CD4-positive, alpha-beta T cell (primary cell): ENCODE results near the gene ABCA2. TPM values are rescaled to one million over a fixed set of nuclear protein-coding genes. Genes with fewer than 3 reads are reported as not detected.

Source experiments
- ATAC-seq: fragments of 200-7000 bp; cut with Tn5 transposase; one replicate; pipeline ENCODE4 v1.10.0; 2022; ENCODE audit warnings: mild to moderate bottlenecking; ENCODE audit not compliant: poor library complexity
- CTCF ChIA-PET: fragments of 350-600 bp; sonication (Branson Sonifier 250); formaldehyde crosslinking; loops from one replicate; lab custom pipeline; 2021; ENCODE audit warnings: antibody characterized with exemption, inconsistent platforms; lab: Charles Lee
- POLR2A ChIA-PET: fragments of 350-600 bp; sonication (Branson Sonifier 250); formaldehyde crosslinking; loops from one replicate; lab custom pipeline; 2021; ENCODE audit warnings: antibody characterized with exemption, inconsistent platforms; lab: Charles Lee
- DNase-seq, 14 experiments: peaks; one replicate each; pipeline ENCODE4 v3.0.0-alpha.2; 2013 to 2020; ENCODE audit warnings: mixed read lengths in 2 of 14
- H3K27ac ChIP-seq, 2 donors: one replicate each; pipeline versions ENCODE4 v1.5.1 to v1.7.0; 2013; ENCODE audit warnings: low read length in 2 of 2, low read depth in 1 of 2, mild to moderate bottlenecking in 1 of 2
- H3K27me3 ChIP-seq, 2 experiments: 1 replicate in 1 of 2; 2 replicates in 1 of 2; pipeline versions ENCODE4 v1.6.1 to v1.7.0; 2013; ENCODE audit warnings: low read length in 2 of 2, control low read depth in 1 of 2, mild to moderate bottlenecking in 1 of 2, moderate library complexity in 1 of 2; ENCODE audit not compliant: insufficient read depth in 2 of 2, control insufficient read depth in 1 of 2
- H3K36me3 ChIP-seq: one replicate; pipeline ENCODE4 v1.6.1; 2013; ENCODE audit warnings: low read length, control low read depth; ENCODE audit not compliant: insufficient read depth
- H3K4me1 ChIP-seq: one replicate; pipeline ENCODE4 v1.6.1; 2013; ENCODE audit warnings: low read length, control low read depth; ENCODE audit not compliant: insufficient read depth
- H3K4me3 ChIP-seq: one replicate; pipeline ENCODE4 v1.5.1; 2013; ENCODE audit warnings: mild to moderate bottlenecking, low read length, moderate library complexity
- H3K9me3 ChIP-seq, 2 experiments: 1 replicate in 1 of 2; 2 replicates in 1 of 2; pipeline versions ENCODE4 v1.6.1 to v1.7.0; 2013; ENCODE audit warnings: low read length in 2 of 2, mild to moderate bottlenecking in 2 of 2, control low read depth in 1 of 2, moderate library complexity in 1 of 2; ENCODE audit not compliant: control insufficient read depth in 1 of 2, insufficient read depth in 1 of 2
- H3K27ac Mint-ChIP-seq: one replicate; pipeline ENCODE4 v1.8.0; 2020; ENCODE audit warnings: mixed read lengths
- H3K27me3 Mint-ChIP-seq: one replicate; pipeline ENCODE4 v1.8.0; 2021; ENCODE audit warnings: mixed read lengths
- H3K36me3 Mint-ChIP-seq: one replicate; pipeline ENCODE4 v1.8.0; 2021; ENCODE audit warnings: low read depth, mixed read lengths
- H3K4me1 Mint-ChIP-seq: one replicate; pipeline ENCODE4 v1.8.0; 2021; ENCODE audit warnings: low read depth, mixed read lengths
- H3K4me3 Mint-ChIP-seq: one replicate; pipeline ENCODE4 v1.8.0; 2020; ENCODE audit warnings: mild to moderate bottlenecking, mixed read lengths
- H3K9me3 Mint-ChIP-seq: one replicate; pipeline ENCODE4 v1.8.0; 2020; ENCODE audit warnings: mixed read lengths
- intact Hi-C, 2 experiments: fragments of 100-400 bp; cut with DNase I in 1 of 2; cut with micrococcal nuclease in 1 of 2; formaldehyde crosslinking; loops; one replicate each; pipeline versions ENCODE4 v1.15.1 to v1.9.0; 2023 to 2025; cut with DNase I, micrococcal nuclease
- total RNA-seq, 174 experiments: library from RNA in 2 of 174; stranded (reverse) in 2 of 174; gene quantifications; one replicate each; pipeline ENCODE4 v1.2.3 and lab custom pipeline; 2021 to 2026
- TF ChIP-seq, protein P1 (sequence below): fragments of 200-600 bp; IDR thresholded peaks from one replicate; pipeline ENCODE4 v1.8.0; 2022; ENCODE audit warnings: antibody characterized with exemption, mild to moderate bottlenecking

The ABCA2 gene
- total RNA-seq, 2 experiments from 2014 or later, result 80.1 to 86.8 TPM

DNA sequence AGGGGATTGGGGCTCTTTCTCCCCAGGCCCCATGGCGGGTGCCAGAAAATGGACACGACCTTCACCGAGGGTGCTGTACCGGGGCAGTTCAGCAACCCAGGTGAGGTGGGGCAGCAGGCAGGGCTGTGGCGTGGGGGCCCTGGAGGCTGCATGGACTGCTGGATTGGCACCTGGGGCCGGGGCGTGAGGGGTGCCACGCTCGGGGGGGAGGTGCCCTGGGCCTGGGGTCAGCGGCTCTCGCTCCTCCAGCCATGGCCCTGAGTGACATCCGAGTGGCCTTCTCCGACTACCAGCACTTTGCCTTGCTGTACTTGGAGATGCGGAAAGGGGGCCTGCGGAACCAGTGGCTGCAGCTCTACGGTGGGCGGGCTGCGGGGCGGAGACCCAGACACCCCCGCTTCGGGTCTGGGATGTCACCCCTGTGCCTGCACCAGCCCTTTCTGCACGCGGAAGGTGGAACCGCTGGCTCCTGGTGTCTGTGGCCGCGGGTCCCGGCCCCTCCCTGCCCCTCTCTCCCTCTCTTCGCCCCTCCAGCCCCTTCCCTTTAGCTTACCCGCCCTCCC is 43.5 kb downstream of the ABCA2 start:
- Mint-ChIP-seq H3K4me1 (peaks cover 5% of the 10 kb centered on the region), H3K27ac (no peak overlapping the region), H3K4me3 (no peak overlapping the region), H3K27me3 (peaks cover 38% of the 10 kb centered on the region), H3K36me3 (no peaks in the 10 kb centered on the region), H3K9me3 (no peaks in the 10 kb centered on the region)
- Histone ChIP-seq H3K36me3 (no peaks in the 10 kb centered on the region), H3K4me1 (peaks cover 17% of the 10 kb centered on the region), H3K27me3 (peaks cover 20 to 33% of the 10 kb centered on the region in 2 experiments), H3K4me3 (no peak overlapping the region), H3K27ac (no peak overlapping the region), H3K9me3 (peaks cover 0 to 14% of the 10 kb centered on the region in 2 experiments)
- ChIA-PET POLR2A (interaction anchor here (1.5 kb wide), 1 partner anchor 24 kb away, joined by 3 read pairs; no protein-coding TSS in a partner anchor), CTCF (interaction anchor here (1.3 kb wide), 1 partner anchor 143 kb away, joined by 3 read pairs; the partner anchor contains the start of gene AJM1)
- no peak for DNase-seq
- TF ChIP-seq, protein P1, sequence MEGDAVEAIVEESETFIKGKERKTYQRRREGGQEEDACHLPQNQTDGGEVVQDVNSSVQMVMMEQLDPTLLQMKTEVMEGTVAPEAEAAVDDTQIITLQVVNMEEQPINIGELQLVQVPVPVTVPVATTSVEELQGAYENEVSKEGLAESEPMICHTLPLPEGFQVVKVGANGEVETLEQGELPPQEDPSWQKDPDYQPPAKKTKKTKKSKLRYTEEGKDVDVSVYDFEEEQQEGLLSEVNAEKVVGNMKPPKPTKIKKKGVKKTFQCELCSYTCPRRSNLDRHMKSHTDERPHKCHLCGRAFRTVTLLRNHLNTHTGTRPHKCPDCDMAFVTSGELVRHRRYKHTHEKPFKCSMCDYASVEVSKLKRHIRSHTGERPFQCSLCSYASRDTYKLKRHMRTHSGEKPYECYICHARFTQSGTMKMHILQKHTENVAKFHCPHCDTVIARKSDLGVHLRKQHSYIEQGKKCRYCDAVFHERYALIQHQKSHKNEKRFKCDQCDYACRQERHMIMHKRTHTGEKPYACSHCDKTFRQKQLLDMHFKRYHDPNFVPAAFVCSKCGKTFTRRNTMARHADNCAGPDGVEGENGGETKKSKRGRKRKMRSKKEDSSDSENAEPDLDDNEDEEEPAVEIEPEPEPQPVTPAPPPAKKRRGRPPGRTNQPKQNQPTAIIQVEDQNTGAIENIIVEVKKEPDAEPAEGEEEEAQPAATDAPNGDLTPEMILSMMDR, result no peak
- no peak for ATAC-seq
- intact Hi-C loops, result no loop called here

DNA sequence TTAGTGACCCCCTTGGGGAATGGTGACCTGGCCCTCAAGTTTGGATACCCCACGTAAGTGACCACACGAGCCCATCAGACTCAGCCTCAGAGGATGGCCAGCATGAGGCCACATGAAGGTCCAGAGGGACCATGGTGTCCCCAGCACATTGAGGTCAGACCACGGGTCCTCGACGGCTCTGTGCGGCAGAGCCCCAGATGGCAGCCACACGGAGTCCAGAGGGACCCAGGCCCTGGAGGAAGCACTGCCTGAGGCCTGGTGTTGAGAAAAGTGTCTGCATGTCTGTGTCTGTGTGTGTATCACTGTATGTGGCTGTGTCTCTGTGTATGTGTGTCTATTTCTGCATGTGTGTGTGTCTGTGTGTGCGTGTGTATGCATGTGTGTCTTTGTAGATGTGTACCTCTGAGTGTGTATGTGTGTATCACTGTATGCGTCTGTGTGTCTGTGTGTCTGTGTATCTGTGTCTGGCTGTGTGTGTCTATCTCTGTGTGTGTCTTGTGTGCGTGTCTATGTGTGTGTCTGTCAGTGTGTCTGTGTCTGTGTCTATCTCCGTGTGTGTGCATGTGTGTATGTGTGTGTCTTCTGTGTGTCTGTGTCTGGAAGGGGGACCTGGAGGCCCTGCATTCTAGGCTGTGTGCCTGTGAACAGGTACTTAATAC is 44.3 kb downstream of the ABCA2 start:
- Mint-ChIP-seq H3K36me3 (no peaks in the 10 kb centered on the region), H3K27me3 (peaks cover 38% of the 10 kb centered on the region), H3K27ac (no peak overlapping the region), H3K9me3 (no peaks in the 10 kb centered on the region), H3K4me1 (peaks cover 5% of the 10 kb centered on the region), H3K4me3 (peak overlapping the region; percentile 7)
- DNase-seq, result no peak
- Histone ChIP-seq H3K27me3 (peaks cover 20 to 33% of the 10 kb centered on the region in 2 experiments), H3K4me1 (peaks cover 23% of the 10 kb centered on the region), H3K4me3 (no peak overlapping the region), H3K27ac (no peak overlapping the region), H3K36me3 (no peaks in the 10 kb centered on the region), H3K9me3 (peaks cover 0 to 18% of the 10 kb centered on the region in 2 experiments)
- CTCF ChIA-PET, result no interaction called here
- POLR2A ChIA-PET, result no interaction called here
- intact Hi-C loops, result no loop called here
- TF ChIP-seq, protein P1, result no peak
- ATAC-seq, result no peak

- H3K27me3 ChIP-seq, result peaks cover 20 to 33% of the 10 kb centered on the region in 2 experiments
- Mint-ChIP-seq H3K36me3 (no peaks in the 10 kb centered on the region), H3K4me3 (no peak overlapping the region)
Measured at GRCh38 chr9:136983167-136983566, 44.9 kb downstream of the ABCA2 start.

More at GRCh38 chr9:136983167-136983566, 44.9 kb downstream of the ABCA2 start:
- H3K9me3 ChIP-seq, result peaks cover 0 to 19% of the 10 kb centered on the region in 2 experiments
- no peak overlapping the region for H3K4me3 ChIP-seq
- Mint-ChIP-seq H3K9me3 (no peaks in the 10 kb centered on the region), H3K4me1 (peaks cover 5% of the 10 kb centered on the region), H3K27me3 (peaks cover 38% of the 10 kb centered on the region), H3K27ac (no peak overlapping the region)
- POLR2A ChIA-PET, result no interaction called here
- H3K27ac ChIP-seq, result no peak overlapping the region
- H3K36me3 ChIP-seq, result no peaks in the 10 kb centered on the region
- peaks cover 25% of the 10 kb centered on the region for H3K4me1 ChIP-seq
- ATAC-seq (no peak), DNase-seq (no peak)
- intact Hi-C loops, result no loop called here
- TF ChIP-seq, protein P1, result no peak
- CTCF ChIA-PET, result no interaction called here
